HG02571 (cell line): Measurements from ENCODE around the gene MAN1B1.
"Not testable (repeated sequence)": the region's sequence is repeated elsewhere in the genome, so short reads cannot be mapped to it uniquely, and the experiment has no call there.

Experiments used
- ATAC-seq: cut with Tn5 transposase; IDR thresholded peaks from one replicate; pipeline ENCODE4 v1.9.1; 2021; ENCODE audit warnings: mild to moderate bottlenecking, moderate library complexity; ENCODE audit not compliant: unreplicated experiment

MAN1B1 gene

GRCh38 chr9:137126786-137127185 lies 40.0 kb downstream of the MAN1B1 start:
- no peak for ATAC-seq

GRCh38 chr9:137127301-137128157 lies 40.7 kb downstream of the MAN1B1 start:
- ATAC-seq, result no peak

GRCh38 chr9:137128158-137128861 lies 41.5 kb downstream of the MAN1B1 start:
- no peak for ATAC-seq

GRCh38 chr9:137128862-137129455 lies 42.2 kb downstream of the MAN1B1 start:
- ATAC-seq, result peak; percentile 6

GRCh38 chr9:137129456-137130175 lies 42.8 kb downstream of the MAN1B1 start:
- ATAC-seq, result peak; percentile 73

GRCh38 chr9:137130176-137130755 lies 43.5 kb downstream of the MAN1B1 start:
- no peak for ATAC-seq

- ATAC-seq, result no peak
Measured at GRCh38 chr9:137134191-137134590, 47.4 kb downstream of the MAN1B1 start.

GRCh38 chr9:137135154-137135553 lies 48.4 kb downstream of the MAN1B1 start:
- not testable (repeated sequence) for ATAC-seq

- no peak for ATAC-seq
Measured at GRCh38 chr9:137136261-137136880, 49.6 kb downstream of the MAN1B1 start.

GRCh38 chr9:137136881-137137607 lies 50.3 kb downstream of the MAN1B1 start:
- ATAC-seq, result no peak

GRCh38 chr9:137138058-137138721 lies 51.4 kb downstream of the MAN1B1 start:
- ATAC-seq, result no peak

GRCh38 chr9:137138722-137139467 lies 52.1 kb downstream of the MAN1B1 start, which contains the start of gene GRIN1:
Gene GRIN1 (plus strand): TSS chr9:137139154. CDS start chr9:137139487, 333 bp downstream.
- no peak for ATAC-seq

GRCh38 chr9:137139468-137140150 lies 52.8 kb downstream of the MAN1B1 start:
- no peak for ATAC-seq

GRCh38 chr9:137140151-137141012 lies 53.6 kb downstream of the MAN1B1 start:
- ATAC-seq, result no peak

GRCh38 chr9:137141050-137141810 lies 54.4 kb downstream of the MAN1B1 start:
- ATAC-seq, result no peak
